Measurements from ENCODE around the gene B3GNT3. TPM values are rescaled to one million over a fixed set of nuclear protein-coding genes. Genes with fewer than 3 reads are reported as not detected.
A peak's percentile ranks its signal among the peaks of the same experiment; 100 is the strongest.

Gene B3GNT3
- total and polyA plus RNA-seq, 2 of the 13 experiments (the other 11 are each of a cell fraction or from before 2014, with no cell fraction given), result 0.86 to 4.0 TPM

DNA sequence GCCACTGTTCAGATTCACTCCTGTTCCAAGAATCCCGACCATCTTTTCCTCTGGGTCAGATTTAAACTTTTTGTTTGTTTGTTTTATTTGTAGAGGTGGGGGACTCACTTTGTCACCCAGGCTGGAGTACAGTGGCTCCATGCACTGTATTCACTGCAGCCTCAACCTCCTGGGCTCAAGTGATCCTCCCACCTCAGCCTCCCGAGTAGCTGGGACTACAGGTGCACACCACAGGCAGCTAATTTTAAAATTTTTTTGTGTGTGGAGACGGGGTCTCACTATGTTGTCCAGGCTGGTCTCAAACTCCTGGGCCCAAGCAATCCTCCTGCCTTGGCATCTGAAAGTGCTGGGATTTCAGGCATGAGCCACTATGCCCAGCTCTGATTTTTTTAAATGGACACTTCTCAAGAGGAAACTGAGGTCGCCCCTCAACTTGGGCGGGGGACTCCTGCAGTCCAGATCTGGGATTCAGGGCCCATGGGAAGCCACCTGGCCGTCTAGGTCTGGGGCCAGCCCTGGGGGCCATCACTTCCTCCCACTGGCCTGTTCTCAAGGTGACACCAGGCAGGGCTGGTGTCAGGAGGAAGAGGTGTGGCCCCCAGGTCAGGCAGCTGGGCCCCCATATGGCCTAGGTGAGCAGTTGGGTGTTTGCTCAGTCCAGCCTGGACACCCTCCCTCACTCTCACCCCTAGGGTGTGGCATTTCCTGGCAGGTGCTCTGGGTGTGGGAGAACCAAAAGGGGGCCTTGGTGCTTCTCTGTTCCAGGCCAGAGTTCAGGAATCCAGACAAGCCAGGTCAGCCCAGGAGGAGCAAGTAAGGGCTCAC, 1.3 kb downstream of the B3GNT3 start (continued):
- TF ChIP-seq, protein P1, sequence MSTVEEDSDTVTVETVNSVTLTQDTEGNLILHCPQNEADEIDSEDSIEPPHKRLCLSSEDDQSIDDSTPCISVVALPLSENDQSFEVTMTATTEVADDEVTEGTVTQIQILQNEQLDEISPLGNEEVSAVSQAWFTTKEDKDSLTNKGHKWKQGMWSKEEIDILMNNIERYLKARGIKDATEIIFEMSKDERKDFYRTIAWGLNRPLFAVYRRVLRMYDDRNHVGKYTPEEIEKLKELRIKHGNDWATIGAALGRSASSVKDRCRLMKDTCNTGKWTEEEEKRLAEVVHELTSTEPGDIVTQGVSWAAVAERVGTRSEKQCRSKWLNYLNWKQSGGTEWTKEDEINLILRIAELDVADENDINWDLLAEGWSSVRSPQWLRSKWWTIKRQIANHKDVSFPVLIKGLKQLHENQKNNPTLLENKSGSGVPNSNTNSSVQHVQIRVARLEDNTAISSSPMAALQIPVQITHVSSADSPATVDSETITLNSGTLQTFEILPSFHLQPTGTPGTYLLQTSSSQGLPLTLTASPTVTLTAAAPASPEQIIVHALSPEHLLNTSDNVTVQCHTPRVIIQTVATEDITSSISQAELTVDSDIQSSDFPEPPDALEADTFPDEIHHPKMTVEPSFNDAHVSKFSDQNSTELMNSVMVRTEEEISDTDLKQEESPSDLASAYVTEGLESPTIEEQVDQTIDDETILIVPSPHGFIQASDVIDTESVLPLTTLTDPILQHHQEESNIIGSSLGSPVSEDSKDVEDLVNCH (CRISPR knock-in tag; IDR thresholded peaks at IDR 0.05), result no peak
- TF ChIP-seq ZSCAN31 (CRISPR knock-in tag; IDR thresholded peaks at IDR 0.05; ENCODE audit: low read depth) (no peak), FOXJ3 (CRISPR knock-in tag; IDR thresholded peaks at IDR 0.05; ENCODE audit: borderline replicate concordance) (no peak), ZBTB20 (CRISPR knock-in tag; IDR thresholded peaks at IDR 0.05; ENCODE audit: borderline replicate concordance, low read depth) (no peak), HNRNPLL (IDR thresholded peaks at IDR 0.05; ENCODE audit: low read depth, low read length, poor library complexity, severe bottlenecking) (no peak), ZNF282 (IDR thresholded peaks at IDR 0.05; ENCODE audit: partially characterized antibody) (no peak), ZNF616 (CRISPR knock-in tag; IDR thresholded peaks at IDR 0.05; ENCODE audit: low read depth) (no peak), NFIB (CRISPR knock-in tag; IDR thresholded peaks at IDR 0.05; ENCODE audit: borderline replicate concordance) (no peak), STAT5B (CRISPR knock-in tag; IDR thresholded peaks at IDR 0.05) (no peak), ZNF501 (CRISPR knock-in tag; IDR thresholded peaks at IDR 0.05) (no peak), MTA1 (CRISPR knock-in tag; IDR thresholded peaks at IDR 0.05; ENCODE audit: borderline replicate concordance) (0 out of 2 replicates have a peak, but pooled peaks have one; percentile 33), ZBTB7B (CRISPR knock-in tag; IDR thresholded peaks at IDR 0.05) (0 out of 2 replicates have a peak, but pooled peaks have one; percentile 17), ZNF792 (CRISPR knock-in tag; IDR thresholded peaks at IDR 0.05) (peak; percentile 35; the same call in 1 of the 2 replicates), ZNF44 (CRISPR knock-in tag; IDR thresholded peaks at IDR 0.05) (no peak), FOXA3 (CRISPR knock-in tag; IDR thresholded peaks at IDR 0.05) (peak; percentile 30; the same call in 1 of the 2 replicates)
- TF ChIP-seq, protein P2, sequence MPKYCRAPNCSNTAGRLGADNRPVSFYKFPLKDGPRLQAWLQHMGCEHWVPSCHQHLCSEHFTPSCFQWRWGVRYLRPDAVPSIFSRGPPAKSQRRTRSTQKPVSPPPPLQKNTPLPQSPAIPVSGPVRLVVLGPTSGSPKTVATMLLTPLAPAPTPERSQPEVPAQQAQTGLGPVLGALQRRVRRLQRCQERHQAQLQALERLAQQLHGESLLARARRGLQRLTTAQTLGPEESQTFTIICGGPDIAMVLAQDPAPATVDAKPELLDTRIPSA (CRISPR knock-in tag; IDR thresholded peaks at IDR 0.05; ENCODE audit: borderline replicate concordance), result no peak
- TF ChIP-seq, protein P3, sequence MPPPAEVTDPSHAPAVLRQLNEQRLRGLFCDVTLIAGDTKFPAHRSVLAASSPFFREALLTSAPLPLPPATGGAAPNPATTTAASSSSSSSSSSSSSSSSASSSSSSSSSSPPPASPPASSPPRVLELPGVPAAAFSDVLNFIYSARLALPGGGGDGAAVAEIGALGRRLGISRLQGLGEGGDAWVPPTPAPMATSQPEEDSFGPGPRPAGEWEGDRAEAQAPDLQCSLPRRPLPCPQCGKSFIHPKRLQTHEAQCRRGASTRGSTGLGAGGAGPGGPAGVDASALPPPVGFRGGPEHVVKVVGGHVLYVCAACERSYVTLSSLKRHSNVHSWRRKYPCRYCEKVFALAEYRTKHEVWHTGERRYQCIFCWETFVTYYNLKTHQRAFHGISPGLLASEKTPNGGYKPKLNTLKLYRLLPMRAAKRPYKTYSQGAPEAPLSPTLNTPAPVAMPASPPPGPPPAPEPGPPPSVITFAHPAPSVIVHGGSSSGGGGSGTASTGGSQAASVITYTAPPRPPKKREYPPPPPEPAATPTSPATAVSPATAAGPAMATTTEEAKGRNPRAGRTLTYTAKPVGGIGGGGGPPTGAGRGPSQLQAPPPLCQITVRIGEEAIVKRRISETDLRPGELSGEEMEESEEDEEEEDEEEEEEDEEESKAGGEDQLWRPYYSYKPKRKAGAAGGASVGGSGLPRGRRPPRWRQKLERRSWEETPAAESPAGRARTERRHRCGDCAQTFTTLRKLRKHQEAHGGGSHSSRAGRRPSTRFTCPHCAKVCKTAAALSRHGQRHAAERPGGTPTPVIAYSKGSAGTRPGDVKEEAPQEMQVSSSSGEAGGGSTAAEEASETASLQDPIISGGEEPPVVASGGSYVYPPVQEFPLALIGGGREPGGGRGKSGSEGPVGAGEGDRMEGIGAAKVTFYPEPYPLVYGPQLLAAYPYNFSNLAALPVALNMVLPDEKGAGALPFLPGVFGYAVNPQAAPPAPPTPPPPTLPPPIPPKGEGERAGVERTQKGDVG (CRISPR knock-in tag; IDR thresholded peaks at IDR 0.05; ENCODE audit: borderline replicate concordance), result no peak
- TF ChIP-seq, protein P4, sequence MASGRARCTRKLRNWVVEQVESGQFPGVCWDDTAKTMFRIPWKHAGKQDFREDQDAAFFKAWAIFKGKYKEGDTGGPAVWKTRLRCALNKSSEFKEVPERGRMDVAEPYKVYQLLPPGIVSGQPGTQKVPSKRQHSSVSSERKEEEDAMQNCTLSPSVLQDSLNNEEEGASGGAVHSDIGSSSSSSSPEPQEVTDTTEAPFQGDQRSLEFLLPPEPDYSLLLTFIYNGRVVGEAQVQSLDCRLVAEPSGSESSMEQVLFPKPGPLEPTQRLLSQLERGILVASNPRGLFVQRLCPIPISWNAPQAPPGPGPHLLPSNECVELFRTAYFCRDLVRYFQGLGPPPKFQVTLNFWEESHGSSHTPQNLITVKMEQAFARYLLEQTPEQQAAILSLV (CRISPR knock-in tag; IDR thresholded peaks at IDR 0.05; ENCODE audit: borderline replicate concordance), result no peak
- TF ChIP-seq, protein P5, sequence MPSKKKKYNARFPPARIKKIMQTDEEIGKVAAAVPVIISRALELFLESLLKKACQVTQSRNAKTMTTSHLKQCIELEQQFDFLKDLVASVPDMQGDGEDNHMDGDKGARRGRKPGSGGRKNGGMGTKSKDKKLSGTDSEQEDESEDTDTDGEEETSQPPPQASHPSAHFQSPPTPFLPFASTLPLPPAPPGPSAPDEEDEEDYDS (CRISPR knock-in tag; IDR thresholded peaks at IDR 0.05), result no peak
- TF ChIP-seq, protein P6, sequence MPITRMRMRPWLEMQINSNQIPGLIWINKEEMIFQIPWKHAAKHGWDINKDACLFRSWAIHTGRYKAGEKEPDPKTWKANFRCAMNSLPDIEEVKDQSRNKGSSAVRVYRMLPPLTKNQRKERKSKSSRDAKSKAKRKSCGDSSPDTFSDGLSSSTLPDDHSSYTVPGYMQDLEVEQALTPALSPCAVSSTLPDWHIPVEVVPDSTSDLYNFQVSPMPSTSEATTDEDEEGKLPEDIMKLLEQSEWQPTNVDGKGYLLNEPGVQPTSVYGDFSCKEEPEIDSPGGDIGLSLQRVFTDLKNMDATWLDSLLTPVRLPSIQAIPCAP (CRISPR knock-in tag; IDR thresholded peaks at IDR 0.05; ENCODE audit: low read depth), result no peak

Data from HepG2 (cell line).